Smooth muscle cell (in vitro differentiated cells): ENCODE data around the gene RNU7-1. TPM values are rescaled to one million over a fixed set of nuclear protein-coding genes. Genes with fewer than 3 reads are reported as not detected.

Experiments used
- DNase-seq: peaks from one replicate; lab custom pipeline; 2025; ENCODE audit not compliant: unreplicated experiment; lab: John Stamatoyannopoulos, UW
- H2AFZ ChIP-seq: fragments of 200-600 bp; sonication (generic); 2 replicates; pipeline ENCODE4 v1.6.0; 2016; ENCODE audit warnings: antibody characterized with exemption, low read depth, mild to moderate bottlenecking
- H3F3A ChIP-seq: fragments of 200-600 bp; sonication (generic); 2 replicates; pipeline ENCODE4 v1.6.0; 2017; ENCODE audit warnings: antibody characterized with exemption, low read depth
- H3K27ac ChIP-seq: fragments of 200-600 bp; sonication (generic); 2 replicates; pipeline ENCODE4 v1.5.1; 2016; ENCODE audit warnings: low read depth, mild to moderate bottlenecking
- H3K27me3 ChIP-seq: fragments of 200-600 bp; sonication (generic); 2 replicates; pipeline ENCODE4 v1.6.1; 2016; ENCODE audit warnings: low read depth, mild to moderate bottlenecking
- H3K36me3 ChIP-seq: fragments of 200-600 bp; sonication (generic); 2 replicates; pipeline ENCODE4 v1.5.1; 2016; ENCODE audit warnings: low read depth
- H3K4me1 ChIP-seq: fragments of 200-600 bp; sonication (generic); 2 replicates; pipeline ENCODE4 v1.5.1; 2016; ENCODE audit warnings: low read depth
- H3K4me2 ChIP-seq: fragments of 200-600 bp; sonication (generic); 2 replicates; pipeline ENCODE4 v1.6.0; 2016; ENCODE audit warnings: mild to moderate bottlenecking
- H3K4me3 ChIP-seq: fragments of 200-600 bp; sonication (generic); 2 replicates; pipeline ENCODE4 v1.5.1; 2016; ENCODE audit warnings: mild to moderate bottlenecking
- H3K79me2 ChIP-seq: fragments of 200-600 bp; sonication (generic); 2 replicates; pipeline ENCODE4 v1.6.0; 2016; ENCODE audit warnings: low read depth, mild to moderate bottlenecking
- H3K9ac ChIP-seq: fragments of 200-600 bp; sonication (generic); 2 replicates; pipeline ENCODE4 v1.6.0; 2016; ENCODE audit warnings: low read depth
- H3K9me3 ChIP-seq: fragments of 200-600 bp; sonication (generic); replicated peaks from 2 replicates; pipeline ENCODE4 v1.5.1; 2016; ENCODE audit warnings: low read depth
- H4K20me1 ChIP-seq: fragments of 200-600 bp; sonication (generic); 2 replicates; pipeline ENCODE4 v1.6.0; 2016; ENCODE audit warnings: low read depth
- WGBS: methylation state at CpG from one replicate; pipeline ENCODE4 v1.1.7; 2016; ENCODE audit warnings: low lambda C conversion rate; 5-methylcytosine and 5-hydroxymethylcytosine counted together
- polyA plus RNA-seq: library from polyadenylated mRNA; unstranded; fragments of >200 nt; fragmentation: Nextera tagmentation; extraction: Ambion mirVana; gene quantifications from 2 replicates; pipeline ENCODE4 v1.2.1, GENCODE V29; 2016
- total RNA-seq: library from RNA; depleted of rRNA; stranded (reverse); fragments of >200 nt; gene quantifications from 2 replicates; pipeline ENCODE4 v1.2.3, GENCODE V29; 2014
- TF ChIP-seq, protein P1 (sequence below): fragments of 200-600 bp; sonication (generic); IDR thresholded peaks from 2 replicates; pipeline ENCODE4 v1.5.1; 2017; ENCODE audit warnings: borderline replicate concordance, mild to moderate bottlenecking, antibody characterized with exemption; ENCODE audit not compliant: insufficient read depth, poor library complexity, severe bottlenecking

Gene RNU7-1
- total and polyA plus RNA-seq, 2 experiments from 2014 or later, result not detected

DNA sequence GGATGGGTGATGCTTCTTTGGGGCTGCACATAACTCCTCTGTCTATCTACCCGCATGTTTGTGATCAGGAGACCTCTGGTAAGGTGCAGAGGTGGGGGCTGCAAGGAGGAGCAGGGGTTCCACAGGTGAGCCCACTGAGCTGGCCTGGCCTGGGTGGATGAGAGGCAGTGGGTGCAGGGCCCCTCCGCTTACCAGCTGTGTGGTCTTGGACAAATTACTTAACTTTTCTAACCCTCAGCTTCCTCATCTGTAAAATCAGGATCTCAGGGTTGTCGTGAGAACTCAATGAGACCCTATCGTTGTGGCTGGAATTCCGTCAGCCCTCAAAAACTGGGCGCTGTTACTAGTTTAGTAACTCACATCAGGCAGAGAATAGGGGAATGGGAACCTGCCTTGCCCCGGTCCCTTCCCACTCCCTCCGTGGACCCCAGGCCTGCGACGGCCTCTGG is 15.0 kb downstream of the RNU7-1 start:
- H2AFZ ChIP-seq, result no peak overlapping the region
- H3K27ac ChIP-seq, result no peak overlapping the region
- H3K27me3 ChIP-seq, result no peaks in the 10 kb centered on the region
- DNase-seq, result no peak
- H3K79me2 ChIP-seq, result no peaks in the 10 kb centered on the region
- H3K9ac ChIP-seq, result no peak overlapping the region
- no peaks in the 10 kb centered on the region for H3K36me3 ChIP-seq
- no peaks in the 10 kb centered on the region for H4K20me1 ChIP-seq
- H3K4me1 ChIP-seq, result peaks cover 19% of the 10 kb centered on the region
- H3K4me2 ChIP-seq, result no peak overlapping the region
- no peaks in the 10 kb centered on the region for H3K9me3 ChIP-seq
- peaks cover 7% of the 10 kb centered on the region for H3F3A ChIP-seq
- WGBS, result 85% methylated on average over 10 of the region's 10 CpGs
- no peak overlapping the region for H3K4me3 ChIP-seq
- TF ChIP-seq, protein P1, sequence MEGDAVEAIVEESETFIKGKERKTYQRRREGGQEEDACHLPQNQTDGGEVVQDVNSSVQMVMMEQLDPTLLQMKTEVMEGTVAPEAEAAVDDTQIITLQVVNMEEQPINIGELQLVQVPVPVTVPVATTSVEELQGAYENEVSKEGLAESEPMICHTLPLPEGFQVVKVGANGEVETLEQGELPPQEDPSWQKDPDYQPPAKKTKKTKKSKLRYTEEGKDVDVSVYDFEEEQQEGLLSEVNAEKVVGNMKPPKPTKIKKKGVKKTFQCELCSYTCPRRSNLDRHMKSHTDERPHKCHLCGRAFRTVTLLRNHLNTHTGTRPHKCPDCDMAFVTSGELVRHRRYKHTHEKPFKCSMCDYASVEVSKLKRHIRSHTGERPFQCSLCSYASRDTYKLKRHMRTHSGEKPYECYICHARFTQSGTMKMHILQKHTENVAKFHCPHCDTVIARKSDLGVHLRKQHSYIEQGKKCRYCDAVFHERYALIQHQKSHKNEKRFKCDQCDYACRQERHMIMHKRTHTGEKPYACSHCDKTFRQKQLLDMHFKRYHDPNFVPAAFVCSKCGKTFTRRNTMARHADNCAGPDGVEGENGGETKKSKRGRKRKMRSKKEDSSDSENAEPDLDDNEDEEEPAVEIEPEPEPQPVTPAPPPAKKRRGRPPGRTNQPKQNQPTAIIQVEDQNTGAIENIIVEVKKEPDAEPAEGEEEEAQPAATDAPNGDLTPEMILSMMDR, result no peak

DNA sequence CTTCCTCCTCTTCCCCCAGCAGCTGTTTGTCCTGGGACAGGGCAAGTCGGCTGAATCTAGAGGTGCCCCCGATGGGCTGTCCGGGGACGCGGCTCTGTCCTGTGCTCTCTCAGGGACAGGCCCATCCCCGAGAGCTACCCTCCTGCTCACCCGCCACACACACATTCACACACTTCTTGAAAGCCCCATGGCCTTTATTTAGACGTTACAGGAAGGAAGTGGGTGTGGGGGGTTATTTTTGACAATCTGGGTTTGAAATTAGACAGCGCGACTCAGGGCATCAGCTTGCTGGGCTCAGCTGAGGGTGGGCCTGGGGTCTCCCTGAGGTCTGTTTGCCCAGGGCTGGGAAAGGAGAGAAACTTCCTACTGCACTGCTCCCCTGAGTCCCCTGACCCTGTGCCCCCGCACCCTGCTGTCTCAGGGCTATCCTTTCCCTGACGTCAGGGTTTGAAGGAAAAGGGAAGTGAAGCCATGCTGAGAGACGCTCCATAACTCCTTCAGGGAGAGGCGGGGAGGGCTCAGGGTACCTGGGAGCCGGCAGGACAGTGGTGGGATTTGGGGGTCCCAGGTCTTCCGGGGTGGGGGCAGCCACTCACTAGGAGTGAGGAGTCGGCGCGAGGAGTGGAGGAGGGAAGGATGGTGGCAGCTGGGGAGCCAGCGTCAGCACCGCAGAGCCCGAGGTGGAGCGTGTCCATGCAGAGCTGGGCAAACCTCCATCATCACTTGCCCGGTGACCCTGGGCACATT is 15.6 kb downstream of the RNU7-1 start:
- Histone ChIP-seq H2AFZ (no peak overlapping the region), H3K9me3 (no peaks in the 10 kb centered on the region), H3K27me3 (no peaks in the 10 kb centered on the region), H3K9ac (no peak overlapping the region), H4K20me1 (no peaks in the 10 kb centered on the region), H3K4me2 (no peak overlapping the region), H3K27ac (no peak overlapping the region), H3K4me3 (no peak overlapping the region), H3K79me2 (no peaks in the 10 kb centered on the region), H3K4me1 (peaks cover 19% of the 10 kb centered on the region), H3K36me3 (no peaks in the 10 kb centered on the region), H3F3A (peaks cover 13% of the 10 kb centered on the region)
- 86% methylated on average over 23 of the region's 24 CpGs for WGBS
- TF ChIP-seq, protein P1, result no peak
- DNase-seq, result no peak

DNA sequence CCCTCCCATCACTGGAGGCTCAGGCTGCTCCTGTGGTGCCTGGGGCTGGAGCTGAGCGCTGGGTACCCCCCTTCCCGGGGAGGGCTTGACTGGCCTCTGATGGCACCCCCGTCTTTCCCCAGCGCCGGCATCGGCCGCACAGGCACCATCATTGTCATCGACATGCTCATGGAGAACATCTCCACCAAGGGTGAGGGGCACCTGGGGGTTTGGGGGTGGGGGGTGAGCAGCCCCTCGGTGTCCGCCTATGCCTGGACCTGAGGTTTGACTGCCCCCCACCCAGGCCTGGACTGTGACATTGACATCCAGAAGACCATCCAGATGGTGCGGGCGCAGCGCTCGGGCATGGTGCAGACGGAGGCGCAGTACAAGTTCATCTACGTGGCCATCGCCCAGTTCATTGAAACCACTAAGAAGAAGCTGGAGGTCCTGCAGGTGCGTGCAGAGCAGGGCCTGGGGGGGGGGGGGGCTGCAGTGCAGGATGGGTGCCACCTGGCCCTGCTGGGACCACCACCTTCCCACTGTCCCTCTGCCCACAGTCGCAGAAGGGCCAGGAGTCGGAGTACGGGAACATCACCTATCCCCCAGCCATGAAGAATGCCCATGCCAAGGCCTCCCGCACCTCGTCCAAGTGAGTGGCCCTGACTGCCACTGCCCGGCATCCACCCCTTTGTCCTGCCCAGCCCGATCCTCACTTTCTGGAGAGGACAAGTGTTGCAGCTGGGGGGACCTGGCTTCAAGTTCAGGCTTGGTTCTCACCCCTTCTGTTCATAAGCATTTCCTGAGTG is 16.4 kb downstream of the RNU7-1 start:
- H3K4me1 ChIP-seq, result peaks cover 19% of the 10 kb centered on the region
- H3K27ac ChIP-seq, result no peak overlapping the region
- no peaks in the 10 kb centered on the region for H3K36me3 ChIP-seq
- H3K4me3 ChIP-seq, result no peak overlapping the region
- no peak overlapping the region for H2AFZ ChIP-seq
- no peak overlapping the region for H3K4me2 ChIP-seq
- 93% methylated on average over 26 of the region's 26 CpGs for WGBS
- no peaks in the 10 kb centered on the region for H4K20me1 ChIP-seq
- no peaks in the 10 kb centered on the region for H3K27me3 ChIP-seq
- H3K9ac ChIP-seq, result no peak overlapping the region
- no peaks in the 10 kb centered on the region for H3K9me3 ChIP-seq
- no peak for DNase-seq
- H3F3A ChIP-seq, result peaks cover 20% of the 10 kb centered on the region
- no peaks in the 10 kb centered on the region for H3K79me2 ChIP-seq
- TF ChIP-seq, protein P1, result no peak
